Glutamatergic neuron (in vitro differentiated cells): Measurements from ENCODE around the gene PLAAT5. TPM values are rescaled to one million over a fixed set of nuclear protein-coding genes. Genes with fewer than 3 reads are reported as not detected.

Experiments
- DNase-seq: peaks from one replicate; pipeline ENCODE4 v3.0.0; 2022
- H3K27ac Mint-ChIP-seq: one replicate; pipeline ENCODE4 v1.8.0; 2020; ENCODE audit warnings: mild to moderate bottlenecking, mixed read lengths, inconsistent platforms; ENCODE audit not compliant: unreplicated experiment
- H3K27me3 Mint-ChIP-seq: one replicate; pipeline ENCODE4 v1.8.0; 2020; ENCODE audit warnings: mild to moderate bottlenecking, moderate library complexity, mixed read lengths, inconsistent platforms; ENCODE audit not compliant: unreplicated experiment
- H3K36me3 Mint-ChIP-seq: one replicate; pipeline ENCODE4 v1.8.0; 2020; ENCODE audit warnings: mild to moderate bottlenecking, mixed read lengths, inconsistent platforms; ENCODE audit not compliant: unreplicated experiment
- H3K4me1 Mint-ChIP-seq: one replicate; pipeline ENCODE4 v1.8.0; 2020; ENCODE audit warnings: mild to moderate bottlenecking, low read depth, mixed read lengths, inconsistent platforms; ENCODE audit not compliant: unreplicated experiment
- H3K4me3 Mint-ChIP-seq: one replicate; pipeline ENCODE4 v1.8.0; 2020; ENCODE audit warnings: mild to moderate bottlenecking, mixed read lengths, inconsistent platforms; ENCODE audit not compliant: unreplicated experiment
- H3K9me3 Mint-ChIP-seq: one replicate; pipeline ENCODE4 v1.8.0; 2020; ENCODE audit warnings: mild to moderate bottlenecking, moderate library complexity, mixed read lengths, inconsistent platforms; ENCODE audit not compliant: unreplicated experiment
- long read RNA-seq: library from polyadenylated mRNA; unstranded; transcript quantifications from one replicate; pipeline ENCODE4 v2.0.0, GENCODE V29; 2020; ENCODE audit not compliant: unreplicated experiment
- total RNA-seq: library from RNA; stranded (reverse); fragmentation: NEBNext Ultra II Directional; extraction: Animal tissue kit (Norgen Biotek cat#: 25700); gene quantifications from one replicate; pipeline ENCODE4 v1.2.1, GENCODE V29; 2021; ENCODE audit not compliant: unreplicated experiment
- TF ChIP-seq, protein P1 (sequence below): fragments of 200-600 bp; sonication (generic); IDR thresholded peaks from one replicate; pipeline ENCODE4 v1.5.0; 2021; ENCODE audit not compliant: partially characterized antibody, unreplicated experiment

Gene PLAAT5, protein sequence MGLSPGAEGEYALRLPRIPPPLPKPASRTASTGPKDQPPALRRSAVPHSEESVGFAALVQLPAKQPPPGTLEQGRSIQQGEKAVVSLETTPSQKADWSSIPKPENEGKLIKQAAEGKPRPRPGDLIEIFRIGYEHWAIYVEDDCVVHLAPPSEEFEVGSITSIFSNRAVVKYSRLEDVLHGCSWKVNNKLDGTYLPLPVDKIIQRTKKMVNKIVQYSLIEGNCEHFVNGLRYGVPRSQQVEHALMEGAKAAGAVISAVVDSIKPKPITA
- total RNA-seq: 11.2 TPM
- long read RNA-seq, partial matches to known transcripts: 1 of 4 reads
- long read RNA-seq, other reads (novel, unspliced or antisense): 2 of 4 reads

DNA sequence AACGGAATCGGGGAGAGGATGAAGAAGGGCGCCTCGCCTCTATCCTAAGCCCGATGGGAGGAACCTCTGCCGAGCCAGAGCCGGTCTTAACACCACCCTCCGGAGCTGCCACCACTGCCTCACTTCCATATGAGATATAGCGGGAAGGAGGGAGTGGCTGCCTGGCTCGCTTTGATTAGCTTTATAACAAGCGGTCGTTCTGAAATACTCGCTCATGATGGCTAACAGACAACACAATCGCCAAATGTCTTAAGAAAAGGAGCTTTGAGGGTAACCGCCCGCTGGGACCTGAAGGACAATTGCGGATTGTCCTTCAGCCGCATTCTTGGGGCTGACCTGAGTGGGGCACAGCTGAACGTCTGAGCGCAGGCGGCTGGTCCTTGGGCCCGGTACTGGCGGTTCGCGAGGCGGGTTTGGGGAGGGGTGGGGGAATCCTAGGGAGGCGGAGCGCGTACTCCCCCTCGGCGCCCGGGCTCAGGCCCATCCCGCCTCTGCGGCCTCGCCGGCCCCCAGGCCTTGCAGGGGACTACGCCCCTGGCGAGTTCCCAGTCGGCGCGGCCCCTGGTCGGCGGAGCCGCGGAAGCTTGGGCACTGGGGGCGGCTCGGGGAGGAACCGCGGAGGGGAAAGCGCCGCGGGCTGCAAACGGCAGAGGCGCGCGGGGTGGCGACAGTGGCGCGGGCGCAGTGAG is at the start of gene PLAAT5:
TSS of gene PLAAT5 (minus strand) at position 617 of the 689 bp plus-strand sequence. CDS start at position 484, 133 bp downstream.
- Mint-ChIP-seq H3K4me3 (peak within 1 kb of the TSS; percentile 91), H3K9me3 (peaks cover 11% of the 10 kb centered on the region), H3K36me3 (peaks cover 8% of the 10 kb centered on the region), H3K27ac (peak within 1 kb of the TSS; percentile 99), H3K4me1 (peaks cover 31% of the 10 kb centered on the region), H3K27me3 (peaks cover 15% of the 10 kb centered on the region)
- TF ChIP-seq, protein P1, sequence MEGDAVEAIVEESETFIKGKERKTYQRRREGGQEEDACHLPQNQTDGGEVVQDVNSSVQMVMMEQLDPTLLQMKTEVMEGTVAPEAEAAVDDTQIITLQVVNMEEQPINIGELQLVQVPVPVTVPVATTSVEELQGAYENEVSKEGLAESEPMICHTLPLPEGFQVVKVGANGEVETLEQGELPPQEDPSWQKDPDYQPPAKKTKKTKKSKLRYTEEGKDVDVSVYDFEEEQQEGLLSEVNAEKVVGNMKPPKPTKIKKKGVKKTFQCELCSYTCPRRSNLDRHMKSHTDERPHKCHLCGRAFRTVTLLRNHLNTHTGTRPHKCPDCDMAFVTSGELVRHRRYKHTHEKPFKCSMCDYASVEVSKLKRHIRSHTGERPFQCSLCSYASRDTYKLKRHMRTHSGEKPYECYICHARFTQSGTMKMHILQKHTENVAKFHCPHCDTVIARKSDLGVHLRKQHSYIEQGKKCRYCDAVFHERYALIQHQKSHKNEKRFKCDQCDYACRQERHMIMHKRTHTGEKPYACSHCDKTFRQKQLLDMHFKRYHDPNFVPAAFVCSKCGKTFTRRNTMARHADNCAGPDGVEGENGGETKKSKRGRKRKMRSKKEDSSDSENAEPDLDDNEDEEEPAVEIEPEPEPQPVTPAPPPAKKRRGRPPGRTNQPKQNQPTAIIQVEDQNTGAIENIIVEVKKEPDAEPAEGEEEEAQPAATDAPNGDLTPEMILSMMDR: no peak
- peak; percentile 59 for DNase-seq

DNA sequence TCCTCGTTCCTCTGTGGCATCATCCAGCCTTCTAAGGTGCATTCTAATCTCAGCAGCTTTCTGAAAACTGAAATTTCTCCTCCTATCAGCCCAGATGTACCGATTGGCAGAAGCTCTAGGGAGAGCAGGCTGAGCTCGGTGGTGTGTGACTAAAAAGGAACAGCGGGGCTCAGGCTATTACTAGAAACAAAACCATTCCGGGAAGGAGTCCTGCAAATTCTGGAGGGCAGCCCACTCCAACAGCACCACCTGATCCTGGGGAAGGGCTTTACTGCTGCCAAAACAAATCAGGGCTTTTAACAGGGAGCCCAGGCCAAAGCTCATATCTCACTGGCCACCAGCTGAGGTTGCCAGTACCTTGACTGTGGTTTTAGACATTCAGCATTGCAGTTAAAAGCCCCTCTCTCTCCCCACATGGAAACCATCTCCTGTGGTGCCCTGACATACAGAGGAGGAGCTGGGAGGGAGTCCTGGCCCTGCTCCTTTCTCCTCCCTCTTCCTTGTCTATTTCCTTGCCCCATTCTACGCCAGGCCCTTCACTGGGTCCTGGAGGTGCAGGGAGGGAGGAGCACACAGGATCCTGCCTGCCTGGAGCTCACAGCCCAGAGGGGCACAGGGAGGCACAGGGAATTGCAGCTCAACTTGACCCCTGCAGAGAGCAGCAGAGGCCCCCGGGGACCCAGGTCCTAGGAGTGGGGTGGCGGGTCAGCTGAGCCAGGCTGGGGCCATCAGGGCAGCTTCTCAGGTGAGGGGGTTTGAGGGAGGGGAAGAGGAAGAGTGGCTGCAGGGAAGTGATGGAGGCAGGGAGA is 46.5 kb upstream of the PLAAT5 start:
- TF ChIP-seq, protein P1: no peak
- no peak for DNase-seq
- no peaks in the 10 kb centered on the region for H3K36me3 Mint-ChIP-seq
- no peaks in the 10 kb centered on the region for H3K9me3 Mint-ChIP-seq
- peaks cover 6% of the 10 kb centered on the region for H3K27me3 Mint-ChIP-seq
- H3K4me1 Mint-ChIP-seq: peaks cover 19% of the 10 kb centered on the region
- H3K27ac Mint-ChIP-seq: peak overlapping the region; percentile 14
- H3K4me3 Mint-ChIP-seq: peak overlapping the region; percentile 12

DNA sequence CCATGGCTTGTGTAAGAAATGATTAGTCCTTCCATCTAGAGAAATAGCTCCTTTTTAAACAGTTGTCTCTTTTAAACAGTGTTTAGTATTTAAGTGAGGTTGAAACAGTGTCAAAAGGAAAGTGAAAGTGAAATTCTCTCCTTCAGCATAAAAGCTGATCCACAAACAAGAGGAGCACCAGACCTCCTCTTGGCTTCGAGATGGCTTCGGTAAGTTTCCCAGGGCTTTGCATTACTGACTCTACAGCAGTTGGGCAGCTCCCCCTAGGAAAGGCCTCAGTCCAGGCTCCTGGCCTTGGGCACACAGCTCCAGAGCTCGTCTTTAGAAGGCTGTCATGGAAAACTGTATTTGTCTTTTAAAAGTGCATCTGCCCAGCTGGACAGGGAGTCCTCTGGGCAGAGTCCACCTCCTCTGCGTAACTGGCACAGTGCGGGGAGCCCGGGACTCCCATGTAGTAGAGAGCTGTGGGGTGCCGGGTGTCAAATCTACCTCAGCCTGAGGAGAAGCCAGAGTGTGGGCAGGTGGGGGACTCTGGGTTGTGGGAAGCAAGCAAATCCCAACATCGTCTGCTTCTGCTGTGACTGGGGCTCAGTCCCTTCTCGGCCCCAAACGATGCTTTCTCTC is 45.8 kb upstream of the PLAAT5 start, which contains the start of gene PLAAT4:
TSS of gene PLAAT4 (plus strand) at position 140 of the 624 bp plus-strand sequence. CDS start at position 201, 61 bp downstream.
- TF ChIP-seq, protein P1: no peak
- no peak for DNase-seq
- Mint-ChIP-seq H3K27ac (peak within 1 kb of the TSS; percentile 14), H3K36me3 (no peaks in the 10 kb centered on the region), H3K4me3 (peak within 1 kb of the TSS; percentile 12), H3K27me3 (peaks cover 6% of the 10 kb centered on the region), H3K4me1 (peaks cover 24% of the 10 kb centered on the region), H3K9me3 (no peaks in the 10 kb centered on the region)

DNA sequence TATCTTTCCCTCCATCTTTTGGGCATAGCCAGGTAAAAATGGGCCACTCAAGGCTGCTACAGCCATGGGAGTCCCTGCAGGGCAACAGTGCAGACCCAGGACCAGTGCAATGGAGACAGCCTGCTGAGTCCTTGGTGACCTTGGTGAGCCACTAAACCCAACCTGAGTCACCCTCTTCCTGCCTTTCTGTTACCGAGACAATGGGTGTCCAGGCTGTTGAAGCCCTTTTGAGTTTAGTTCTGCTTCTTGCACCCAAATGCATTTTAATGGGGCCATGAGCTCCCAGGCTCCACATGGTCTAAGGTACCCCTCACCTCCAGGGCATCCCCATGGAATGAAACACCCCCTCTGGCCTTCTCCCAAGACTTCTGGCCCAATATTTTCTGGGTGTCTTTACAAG is 44.8 kb upstream of the PLAAT5 start:
- DNase-seq: no peak
- peaks cover 29% of the 10 kb centered on the region for H3K4me1 Mint-ChIP-seq
- no peak overlapping the region for H3K4me3 Mint-ChIP-seq
- H3K27ac Mint-ChIP-seq: no peak overlapping the region
- no peaks in the 10 kb centered on the region for H3K36me3 Mint-ChIP-seq
- H3K27me3 Mint-ChIP-seq: peaks cover 6% of the 10 kb centered on the region
- H3K9me3 Mint-ChIP-seq: no peaks in the 10 kb centered on the region
- TF ChIP-seq, protein P1: no peak
